ENCODE results near the gene SYT7. TPM values are rescaled to one million over a fixed set of nuclear protein-coding genes. Genes with fewer than 3 reads are reported as not detected.

Gene SYT7
- total and polyA plus RNA-seq, 2 of the 4 experiments (the other 2 are of a cell fraction): under 0.01 to 0.19 TPM

- H3K27ac ChIP-seq (ENCODE audit: insufficient read depth, low read length): no peak overlapping the region
- H2AK9ac ChIP-seq (replicated peaks; ENCODE audit: low read depth, low read length, poor library complexity): no peak overlapping the region
- no peaks in the 10 kb centered on the region for H3K79me1 ChIP-seq (ENCODE audit: low read depth in 1 of 2, low read length in 2 of 2)
- no peak overlapping the region for H2BK120ac ChIP-seq (ENCODE audit: low read depth, low read length)
- no peaks in the 10 kb centered on the region for H3K9me3 ChIP-seq (ENCODE audit: control insufficient read depth, insufficient read depth, low read length)
- no peaks in the 10 kb centered on the region for H3K4me1 ChIP-seq (ENCODE audit: control insufficient read depth, insufficient read depth, low read length)
- no peak overlapping the region for H3K4ac ChIP-seq (ENCODE audit: low read depth, low read length)
- intact Hi-C loops (cut with micrococcal nuclease) (no loop called here), in situ Hi-C loops (cut with MboI; ENCODE audit: low sequenced_read_pairs) (no loop called here), dilution Hi-C loops (cut with HindIII; ENCODE audit: low sequenced_read_pairs, unreplicated experiment) (no loop called here)
- H4K91ac ChIP-seq (ENCODE audit: insufficient read depth, low read depth, low read length): no peak overlapping the region
- DNase-seq (no peak), ATAC-seq (ENCODE audit: low read depth) (no peak)
- ChIA-PET CTCF (interaction anchor here (1.1 kb wide), 1 partner anchor 10 kb away, joined by 3 read pairs; no protein-coding TSS in a partner anchor), POLR2A (ENCODE audit: unreplicated experiment) (no interaction called here)
- H2AFZ ChIP-seq (replicated peaks; ENCODE audit: low read length, poor library complexity): no peak overlapping the region
- H4K8ac ChIP-seq (ENCODE audit: low read depth in 2 of 2, low read length in 2 of 2): no peak overlapping the region
- no peak overlapping the region for H2AK5ac ChIP-seq (ENCODE audit: low read depth, low read length)
- H3K9ac ChIP-seq (ENCODE audit: low read depth, low read length): no peak overlapping the region
- H3K56ac ChIP-seq (ENCODE audit: extremely low read depth, insufficient read depth, low read length): no peak overlapping the region
- no peaks in the 10 kb centered on the region for H3K36me3 ChIP-seq (ENCODE audit: control insufficient read depth, insufficient read depth, low read length)
- H3K18ac ChIP-seq (ENCODE audit: low read depth, low read length): no peak overlapping the region
- H3K4me3 ChIP-seq (ENCODE audit: insufficient read depth, low read depth, low read length): no peak overlapping the region
- H2BK5ac ChIP-seq (ENCODE audit: low read depth, low read length, poor library complexity, severe bottlenecking): no peak overlapping the region
- peaks cover 6% of the 10 kb centered on the region; the same call in 1 of the 2 replicates for H4K20me1 ChIP-seq (ENCODE audit: insufficient read depth, low read length)
- no peak overlapping the region for H3K14ac ChIP-seq (replicated peaks; ENCODE audit: low read depth, low read length)
- H3K9me1 ChIP-seq (ENCODE audit: insufficient read depth, low read length): no peaks in the 10 kb centered on the region
- no peak for TF ChIP-seq RCOR1 (IDR thresholded peaks at IDR 0.05; ENCODE audit: insufficient replicate concordance, low read length)
- TF ChIP-seq POLR2A (IDR thresholded peaks at IDR 0.05; ENCODE audit: low read depth, low read length): no peak
- TF ChIP-seq SMC3 (IDR thresholded peaks at IDR 0.05; ENCODE audit: low read depth, low read length): no peak
- no peak for TF ChIP-seq MAFK (IDR thresholded peaks at IDR 0.05; ENCODE audit: low read depth, low read length)
- TF ChIP-seq MXI1 (IDR thresholded peaks at IDR 0.05; ENCODE audit: borderline replicate concordance, low read depth, low read length): no peak
- TF ChIP-seq FOS (IDR thresholded peaks at IDR 0.05; ENCODE audit: low read depth, low read length): no peak
- TF ChIP-seq CHD1 (IDR thresholded peaks at IDR 0.05; ENCODE audit: low read depth, low read length): no peak
- TF ChIP-seq USF2 (IDR thresholded peaks at IDR 0.05; ENCODE audit: low read depth, low read length): no peak
- TF ChIP-seq BHLHE40 (IDR thresholded peaks at IDR 0.05; ENCODE audit: low read depth, low read length): no peak
- no peak for TF ChIP-seq MAZ (IDR thresholded peaks at IDR 0.05; ENCODE audit: borderline replicate concordance, low read depth, low read length)
- no peak for TF ChIP-seq NFE2L2 (IDR thresholded peaks at IDR 0.05; ENCODE audit: low read depth, low read length)
- no peak for TF ChIP-seq CEBPB (IDR thresholded peaks at IDR 0.05; ENCODE audit: low read depth, low read length)
- TF ChIP-seq RFX5 (IDR thresholded peaks at IDR 0.05; ENCODE audit: low read depth, low read length): no peak
- TF ChIP-seq RAD21 (IDR thresholded peaks at IDR 0.05; ENCODE audit: low read length): no peak
- TF ChIP-seq CTCF (conservative IDR thresholded peaks at IDR 0.05; ENCODE audit: low read depth, low read length): no peak
- no peak for TF ChIP-seq ELK1 (IDR thresholded peaks at IDR 0.05; ENCODE audit: borderline replicate concordance, low read depth, low read length)
- BruUV-seq (replicated peaks): no TSS peak
- no peak overlapping the region for H2BK20ac ChIP-seq (ENCODE audit: low read depth, low read length)
- peaks cover 73% of the 10 kb centered on the region for H3K27me3 ChIP-seq (ENCODE audit: control insufficient read depth, insufficient read depth, low read length)
- no peak overlapping the region for H3K4me2 ChIP-seq (ENCODE audit: low read depth, low read length)
- H4K5ac ChIP-seq (ENCODE audit: low read depth, low read length): no peak overlapping the region
- 56% methylated on average over 3 of the region's 9 CpGs; no CpG with 5 or more reads in 1 of the 2 experiments for WGBS, 2 experiments (ENCODE audit: extremely low coverage in 2 of 2, insufficient read length in 1 of 2)
- H2BK15ac ChIP-seq (ENCODE audit: low read depth, low read length): no peak overlapping the region
- no peak overlapping the region for H3K23ac ChIP-seq (ENCODE audit: low read depth, low read length)
Observed at GRCh38 chr11:61571337-61571736, 9.5 kb downstream of the SYT7 start.

Measured in IMR-90 (cell line).